A673 (cell line): ENCODE results near the gene CTSZ. TPM values are rescaled to one million over a fixed set of nuclear protein-coding genes. Genes with fewer than 3 reads are reported as not detected.

Experiments
- BruUV-seq: library from RNA; stranded (reverse); fragments of 400-500 nt; replicated peaks from 2 replicates; lab custom pipeline; 2021; lab: Mats Ljungman, UMichigan
- CTCF ChIA-PET: fragments of 300-600 bp; sonication (Branson Sonifier 250); formaldehyde crosslinking; loops from one replicate; lab custom pipeline; 2022; ENCODE audit warnings: antibody characterized with exemption; lab: Charles Lee
- POLR2A ChIA-PET: fragments of 300-600 bp; sonication (Branson Sonifier 250); formaldehyde crosslinking; loops from one replicate; lab custom pipeline; 2022; ENCODE audit warnings: antibody characterized with exemption; ENCODE audit not compliant: low non-redundant PET; lab: Charles Lee
- DNase-seq: peaks from one replicate; pipeline ENCODE4 v3.0.0-alpha.2; 2015; ENCODE audit warnings: low spot score
- H3K27ac ChIP-seq: fragments of 200-600 bp; sonication (generic); 2 replicates; pipeline ENCODE4 v1.5.1; 2016; ENCODE audit warnings: mixed run types, low read depth, mild to moderate bottlenecking, mixed read lengths, antibody characterized with exemption, low read length; ENCODE audit not compliant: poor library complexity, severe bottlenecking
- H3K27me3 ChIP-seq: fragments of 200-600 bp; sonication (generic); replicated peaks from 2 replicates; pipeline ENCODE4 v1.6.1; 2017; ENCODE audit warnings: mixed run types, low read depth, mild to moderate bottlenecking, mixed read lengths, antibody characterized with exemption, low read length; ENCODE audit not compliant: insufficient read depth, poor library complexity
- H3K36me3 ChIP-seq: fragments of 200-600 bp; sonication (generic); 2 replicates; pipeline ENCODE4 v1.6.1; 2016; ENCODE audit warnings: mixed run types, mild to moderate bottlenecking, mixed read lengths, antibody characterized with exemption, low read length; ENCODE audit not compliant: insufficient read depth, poor library complexity, severe bottlenecking
- H3K4me1 ChIP-seq: fragments of 200-600 bp; sonication (generic); 2 replicates; pipeline ENCODE4 v1.6.1; 2017; ENCODE audit warnings: mixed run types, mild to moderate bottlenecking, mixed read lengths, antibody characterized with exemption, low read length; ENCODE audit not compliant: insufficient read depth, poor library complexity, severe bottlenecking
- H3K4me3 ChIP-seq: fragments of 200-600 bp; sonication (generic); 2 replicates; pipeline ENCODE4 v1.5.1; 2016; ENCODE audit warnings: low read depth, mixed run types, mild to moderate bottlenecking, mixed read lengths, low read length; ENCODE audit not compliant: poor library complexity, severe bottlenecking
- H3K9me3 ChIP-seq: fragments of 200-600 bp; sonication (generic); 2 replicates; pipeline ENCODE4 v1.6.1; 2016; ENCODE audit warnings: mixed run types, low read depth, mild to moderate bottlenecking, mixed read lengths, antibody characterized with exemption, low read length; ENCODE audit not compliant: poor library complexity, severe bottlenecking
- EZH2 ChIP-seq: fragments of 200-600 bp; sonication (generic); IDR thresholded peaks from 2 replicates; pipeline ENCODE4 v1.6.1; 2017; ENCODE audit warnings: borderline replicate concordance, low read depth, mild to moderate bottlenecking, mixed read lengths, antibody characterized with exemption, low read length; ENCODE audit not compliant: poor library complexity, severe bottlenecking
- intact Hi-C: fragments of 100-400 bp; cut with micrococcal nuclease; formaldehyde crosslinking; loops from one replicate; pipeline ENCODE4 v1.10.0; 2022; ENCODE audit not compliant: unreplicated experiment
- total RNA-seq: library from RNA; stranded (reverse); gene quantifications from 2 replicates; pipeline ENCODE4 v1.2.3, GENCODE V29; 2021
- TF ChIP-seq, protein P1 (sequence below): fragments of 300-800, 200-600 bp; sonication (generic); conservative IDR thresholded peaks from 2 replicates; pipeline ENCODE4 v1.5.1; 2017; ENCODE audit warnings: low read depth, mild to moderate bottlenecking, antibody characterized with exemption, low read length, moderate library complexity, mixed read lengths

The CTSZ gene
- total RNA-seq, 1 experiment from 2014 or later: 1.2 TPM

DNA sequence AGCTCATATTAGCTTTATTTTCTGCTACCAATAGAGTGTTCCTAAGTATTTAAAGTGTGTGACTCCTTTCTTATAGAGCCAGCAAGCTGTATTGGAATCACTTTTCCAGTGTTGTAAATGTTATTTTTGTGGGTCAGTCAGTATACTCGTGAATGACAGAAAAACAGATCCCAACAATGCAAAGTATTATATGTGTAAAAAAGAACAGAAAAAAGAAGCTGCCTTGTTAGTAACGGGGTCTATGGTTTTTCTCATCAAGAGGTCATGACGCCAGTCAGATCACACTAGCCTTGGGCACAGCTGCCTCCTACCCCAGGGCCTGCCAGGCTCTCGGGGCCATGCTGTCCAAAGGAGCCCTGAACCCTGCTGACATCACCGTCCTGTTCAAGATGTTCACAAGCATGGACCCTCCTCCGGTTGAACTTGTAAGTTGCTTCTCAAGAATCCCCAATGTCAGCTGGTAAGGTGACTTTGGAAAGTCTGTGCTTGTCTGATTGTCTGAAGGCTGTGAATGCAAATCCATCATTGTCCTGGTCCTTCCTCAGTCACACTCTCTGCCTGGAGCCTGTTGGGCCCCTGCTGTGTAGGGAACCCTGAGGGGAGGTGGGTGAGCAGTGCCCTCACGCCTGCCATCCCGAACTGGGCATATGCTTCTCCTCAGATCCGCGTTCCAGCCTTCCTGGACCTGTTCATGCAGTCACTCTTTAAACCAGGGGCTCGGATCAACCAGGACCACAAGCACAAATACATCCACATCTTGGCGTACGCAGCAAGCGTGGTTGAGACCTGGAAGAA lies 16.2 kb downstream of the CTSZ start:
- H3K4me1 ChIP-seq: no peaks in the 10 kb centered on the region
- H3K9me3 ChIP-seq: no peaks in the 10 kb centered on the region
- TF ChIP-seq EZH2: no peak
- TF ChIP-seq, protein P1, sequence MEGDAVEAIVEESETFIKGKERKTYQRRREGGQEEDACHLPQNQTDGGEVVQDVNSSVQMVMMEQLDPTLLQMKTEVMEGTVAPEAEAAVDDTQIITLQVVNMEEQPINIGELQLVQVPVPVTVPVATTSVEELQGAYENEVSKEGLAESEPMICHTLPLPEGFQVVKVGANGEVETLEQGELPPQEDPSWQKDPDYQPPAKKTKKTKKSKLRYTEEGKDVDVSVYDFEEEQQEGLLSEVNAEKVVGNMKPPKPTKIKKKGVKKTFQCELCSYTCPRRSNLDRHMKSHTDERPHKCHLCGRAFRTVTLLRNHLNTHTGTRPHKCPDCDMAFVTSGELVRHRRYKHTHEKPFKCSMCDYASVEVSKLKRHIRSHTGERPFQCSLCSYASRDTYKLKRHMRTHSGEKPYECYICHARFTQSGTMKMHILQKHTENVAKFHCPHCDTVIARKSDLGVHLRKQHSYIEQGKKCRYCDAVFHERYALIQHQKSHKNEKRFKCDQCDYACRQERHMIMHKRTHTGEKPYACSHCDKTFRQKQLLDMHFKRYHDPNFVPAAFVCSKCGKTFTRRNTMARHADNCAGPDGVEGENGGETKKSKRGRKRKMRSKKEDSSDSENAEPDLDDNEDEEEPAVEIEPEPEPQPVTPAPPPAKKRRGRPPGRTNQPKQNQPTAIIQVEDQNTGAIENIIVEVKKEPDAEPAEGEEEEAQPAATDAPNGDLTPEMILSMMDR: no peak
- no peak overlapping the region for H3K4me3 ChIP-seq
- H3K27ac ChIP-seq: no peak overlapping the region
- peaks cover 98% of the 10 kb centered on the region for H3K36me3 ChIP-seq
- ChIA-PET POLR2A (interaction anchor here (0.5 kb wide), 1 partner anchor 117 kb away, joined by 7 read pairs; no protein-coding TSS in a partner anchor), CTCF (no interaction called here)
- no peaks in the 10 kb centered on the region for H3K27me3 ChIP-seq
- no peak for DNase-seq
- no TSS peak for BruUV-seq
- intact Hi-C loops: no loop called here

DNA sequence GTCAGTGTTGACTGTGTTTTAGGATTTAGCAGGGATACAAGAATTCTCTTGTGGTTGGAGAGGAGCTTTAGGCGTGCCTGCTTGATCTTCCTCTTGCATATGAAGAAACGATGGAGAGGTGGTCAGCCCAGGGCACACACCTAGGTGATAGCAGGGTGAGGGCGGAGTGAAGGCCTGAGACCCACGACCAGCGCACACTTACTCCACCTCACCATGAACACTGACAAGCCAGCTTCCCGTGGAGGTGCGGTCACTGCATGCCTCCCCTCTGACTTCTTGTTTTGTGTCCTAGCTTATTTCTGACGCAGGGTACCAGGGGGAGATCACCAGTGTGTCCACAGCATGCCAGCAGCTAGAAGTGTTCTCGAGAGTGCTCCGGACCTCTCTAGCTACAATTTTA lies 17.9 kb downstream of the CTSZ start:
- no peaks in the 10 kb centered on the region for H3K4me1 ChIP-seq
- no peak overlapping the region for H3K27ac ChIP-seq
- no peaks in the 10 kb centered on the region for H3K27me3 ChIP-seq
- no TSS peak for BruUV-seq
- H3K36me3 ChIP-seq: peaks cover 86% of the 10 kb centered on the region
- no peak for TF ChIP-seq EZH2
- TF ChIP-seq, protein P1: no peak
- ChIA-PET CTCF (no interaction called here), POLR2A (no interaction called here)
- intact Hi-C loops: no loop called here
- no peak for DNase-seq
- H3K9me3 ChIP-seq: no peaks in the 10 kb centered on the region
- H3K4me3 ChIP-seq: no peak overlapping the region

DNA sequence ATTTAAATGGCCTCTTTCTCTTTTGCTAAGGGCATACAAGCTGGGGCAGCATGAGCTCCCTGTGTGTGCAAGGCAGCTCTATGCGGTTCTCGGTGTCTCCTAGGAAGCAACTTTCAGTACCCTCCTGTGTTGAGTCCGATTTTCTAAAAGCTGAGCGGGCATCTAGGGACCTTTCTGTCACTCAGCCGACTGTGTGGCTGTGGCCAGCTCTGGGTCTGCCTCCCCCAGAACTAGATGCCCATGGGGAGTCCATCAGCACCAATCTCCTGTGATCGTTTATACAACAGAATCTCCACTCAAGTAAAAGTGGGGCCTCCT lies 18.5 kb downstream of the CTSZ start:
- H3K27ac ChIP-seq: no peak overlapping the region
- intact Hi-C loops: no loop called here
- ChIA-PET CTCF (no interaction called here), POLR2A (interaction anchor here (0.8 kb wide), 1 partner anchor 338 kb away, joined by 3 read pairs; the partner anchor contains the start of gene STX16)
- peaks cover 79% of the 10 kb centered on the region for H3K36me3 ChIP-seq
- TF ChIP-seq, protein P1: no peak
- no peak for TF ChIP-seq EZH2
- no peaks in the 10 kb centered on the region for H3K27me3 ChIP-seq
- DNase-seq: no peak
- BruUV-seq: no TSS peak
- no peaks in the 10 kb centered on the region for H3K9me3 ChIP-seq
- H3K4me3 ChIP-seq: no peak overlapping the region
- H3K4me1 ChIP-seq: no peaks in the 10 kb centered on the region
